Sigmoid colon (tissue), 7 donors: ENCODE measurements around the gene KIAA0232. TPM values are rescaled to one million over a fixed set of nuclear protein-coding genes. Genes with fewer than 3 reads are reported as not detected.

Source experiments
- DNase-seq: peaks from one replicate; pipeline ENCODE4 v3.0.0-alpha.2; 2019
- H3K27ac ChIP-seq, 4 donors: fragments of 200-600 bp; sonication (generic); one replicate each; pipeline ENCODE4 v1.5.1; 2016 to 2019; ENCODE audit warnings: mild to moderate bottlenecking in 1 of 4
- H3K27me3 ChIP-seq, 3 donors: fragments of 200-600 bp; sonication (generic); one replicate each; pipeline ENCODE4 v1.5.1; 2019; ENCODE audit warnings: mild to moderate bottlenecking in 1 of 3
- H3K36me3 ChIP-seq, 4 donors: fragments of 200-600 bp; sonication (generic); one replicate each; pipeline ENCODE4 v1.5.1; 2016 to 2019
- H3K4me1 ChIP-seq, 4 donors: fragments of 200-600 bp; sonication (generic); one replicate each; pipeline ENCODE4 v1.5.1; 2017 to 2019
- H3K4me3 ChIP-seq, 4 donors: fragments of 200-600 bp; sonication (generic); one replicate each; pipeline ENCODE4 v1.5.1; 2017 to 2019; ENCODE audit warnings: mild to moderate bottlenecking in 2 of 4, moderate library complexity in 1 of 4
- H3K9me3 ChIP-seq, 4 donors: fragments of 200-600 bp in 3 of 4; sonication (generic) in 3 of 4; one replicate each; pipeline versions ENCODE4 v1.5.1 to v1.6.1; 2013 to 2019
- EP300 ChIP-seq, 4 donors: sonication (generic); formaldehyde crosslinking; IDR thresholded peaks; one replicate each; pipeline ENCODE4 v1.6.1; 2017; ENCODE audit warnings: antibody characterized with exemption in 4 of 4
- POLR2A ChIP-seq, 2 donors: fragments of 450-650 bp; IDR thresholded peaks; one replicate each; pipeline ENCODE4 v1.6.1; 2016; ENCODE audit warnings: antibody characterized with exemption in 2 of 2, mild to moderate bottlenecking in 2 of 2, moderate library complexity in 2 of 2
- POLR2AphosphoS5 ChIP-seq, 4 donors: sonication (generic); formaldehyde crosslinking; IDR thresholded peaks; one replicate each; pipeline ENCODE4 v1.6.1; 2017; ENCODE audit warnings: antibody characterized with exemption in 4 of 4
- WGBS, 2 donors: extraction: QIAGEN DNeasy Blood & Tissue Kit; methylation state at CpG; one replicate each; pipeline ENCODE4 v1.1.7; 2013; 5-methylcytosine and 5-hydroxymethylcytosine counted together
- intact Hi-C: fragments of 100-400 bp; cut with DNase I; formaldehyde crosslinking; loops from one replicate; pipeline ENCODE4 v1.15.1; 2023
- polyA plus RNA-seq, 3 donors: library from polyadenylated mRNA; stranded (reverse); fragments of 200-250 nt; gene quantifications; one replicate each; pipeline ENCODE4 v1.2.3, GENCODE V29; 2013
- total RNA-seq, 4 donors: library from RNA; depleted of rRNA; stranded (reverse); fragments of >200 nt; gene quantifications; one replicate each; pipeline ENCODE4 v1.1.0, GENCODE V29; 2016
- TF ChIP-seq, protein P1 (sequence below), 4 experiments: fragments of 450-650 bp in 3 of 4; fragments of 200-600 bp in 1 of 4; IDR thresholded peaks; one replicate each; pipeline ENCODE4 v1.5.1; 2016 to 2019; ENCODE audit warnings: antibody characterized with exemption in 4 of 4, mild to moderate bottlenecking in 3 of 4, moderate library complexity in 2 of 4
- donor health status: healthy with polysubstance abuse.
- donor health status: Bipolar disorder and iron deficiency.
- donor health status: healthy.

The KIAA0232 gene
- total and polyA plus RNA-seq, 7 donors: 7.8 to 67.9 (median 23.8) TPM

DNA sequence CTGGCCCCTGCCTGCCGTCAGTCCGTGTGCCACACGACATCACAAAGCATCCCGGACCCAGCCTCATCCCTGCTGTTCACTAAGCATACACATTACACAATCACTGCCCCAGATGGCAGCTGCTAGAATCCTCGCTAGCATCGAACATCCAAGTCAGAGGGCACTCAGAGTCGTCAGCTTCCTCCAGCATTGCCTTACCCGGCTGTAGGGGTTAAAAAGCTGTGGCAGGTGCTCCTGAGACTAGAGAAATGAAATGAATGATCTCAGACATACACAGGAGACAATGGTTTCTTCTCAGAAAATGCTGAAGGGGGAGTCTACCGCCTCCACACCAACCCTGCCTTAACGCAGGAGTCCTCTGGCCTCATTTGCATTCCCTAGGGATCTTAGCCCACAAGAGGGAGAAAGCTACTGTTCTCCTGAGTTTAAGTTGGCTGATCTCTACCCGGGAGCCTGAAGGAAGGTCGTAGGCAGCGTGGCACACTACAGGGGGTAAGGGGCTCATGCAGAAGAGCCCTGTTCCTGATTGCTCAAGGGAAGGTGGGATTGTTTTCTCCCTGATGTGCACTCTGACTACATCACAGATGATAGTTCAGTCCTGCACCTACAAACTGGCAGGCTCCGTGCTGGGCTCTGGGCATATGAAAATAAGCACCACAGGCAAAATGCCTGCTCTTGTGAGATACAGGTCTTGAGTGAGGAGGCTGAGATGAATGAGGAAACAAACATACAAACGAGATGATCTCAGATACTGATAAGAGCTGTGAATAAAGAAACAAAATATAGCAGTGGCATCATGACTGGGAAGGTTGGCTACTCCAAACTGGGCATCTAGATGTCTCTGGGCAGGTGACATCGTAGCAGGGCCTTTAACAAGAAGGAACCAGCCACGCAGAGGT, 2.6 kb upstream of the KIAA0232 start:
- intact Hi-C loops: loop anchor here (5.0 to 10.0 kb wide), 5 partner anchors 92 to 505 kb away; partner anchors contain the start of genes MRFAP1 and TADA2B
- Histone ChIP-seq H3K4me1 (peaks cover 0 to 20% (median 12%) of the 10 kb centered on the region in 4 donors), H3K4me3 (no peak overlapping the region), H3K27me3 (no peaks in the 10 kb centered on the region), H3K36me3 (no peaks in the 10 kb centered on the region), H3K27ac (no peak overlapping the region), H3K9me3 (no peaks in the 10 kb centered on the region)
- DNase-seq: no peak
- TF ChIP-seq POLR2AphosphoS5 (IDR thresholded peaks at IDR 0.05) (no peak), EP300 (IDR thresholded peaks at IDR 0.05) (no peak), POLR2A (IDR thresholded peaks at IDR 0.05) (no peak)
- TF ChIP-seq, protein P1, sequence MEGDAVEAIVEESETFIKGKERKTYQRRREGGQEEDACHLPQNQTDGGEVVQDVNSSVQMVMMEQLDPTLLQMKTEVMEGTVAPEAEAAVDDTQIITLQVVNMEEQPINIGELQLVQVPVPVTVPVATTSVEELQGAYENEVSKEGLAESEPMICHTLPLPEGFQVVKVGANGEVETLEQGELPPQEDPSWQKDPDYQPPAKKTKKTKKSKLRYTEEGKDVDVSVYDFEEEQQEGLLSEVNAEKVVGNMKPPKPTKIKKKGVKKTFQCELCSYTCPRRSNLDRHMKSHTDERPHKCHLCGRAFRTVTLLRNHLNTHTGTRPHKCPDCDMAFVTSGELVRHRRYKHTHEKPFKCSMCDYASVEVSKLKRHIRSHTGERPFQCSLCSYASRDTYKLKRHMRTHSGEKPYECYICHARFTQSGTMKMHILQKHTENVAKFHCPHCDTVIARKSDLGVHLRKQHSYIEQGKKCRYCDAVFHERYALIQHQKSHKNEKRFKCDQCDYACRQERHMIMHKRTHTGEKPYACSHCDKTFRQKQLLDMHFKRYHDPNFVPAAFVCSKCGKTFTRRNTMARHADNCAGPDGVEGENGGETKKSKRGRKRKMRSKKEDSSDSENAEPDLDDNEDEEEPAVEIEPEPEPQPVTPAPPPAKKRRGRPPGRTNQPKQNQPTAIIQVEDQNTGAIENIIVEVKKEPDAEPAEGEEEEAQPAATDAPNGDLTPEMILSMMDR (IDR thresholded peaks at IDR 0.05): no peak
- WGBS, 2 donors: 60 to 71% methylated on average over 17 of the region's 17 CpGs

DNA sequence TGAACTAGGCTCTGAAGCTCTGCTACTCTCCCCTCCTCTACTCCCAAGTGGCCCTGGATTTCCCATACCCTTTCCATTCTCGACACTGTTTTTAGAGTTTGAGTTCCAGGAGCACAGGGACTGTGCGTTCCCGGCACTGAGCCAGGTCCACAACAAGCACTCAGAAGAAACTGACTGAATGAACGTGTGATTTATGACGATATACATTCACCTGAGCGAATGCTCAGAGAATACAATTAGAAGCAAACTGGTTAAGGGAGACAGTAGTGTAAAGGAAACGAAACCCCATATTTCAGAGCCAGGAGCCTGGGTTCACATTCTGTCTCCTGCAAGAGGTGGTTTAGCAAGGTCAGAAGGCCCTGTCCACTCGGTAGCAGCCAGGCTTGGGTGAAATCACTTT, 1.4 kb upstream of the KIAA0232 start:
- Histone ChIP-seq H3K36me3 (no peaks in the 10 kb centered on the region), H3K4me3 (no peak overlapping the region), H3K4me1 (peaks cover 0 to 32% (median 17%) of the 10 kb centered on the region in 4 donors), H3K27me3 (no peaks in the 10 kb centered on the region), H3K27ac (peak overlapping the region in 3 of 4 donors; percentile 100), H3K9me3 (no peaks in the 10 kb centered on the region)
- intact Hi-C loops: loop anchor here (5.0 to 10.0 kb wide), 5 partner anchors 91 to 506 kb away; partner anchors contain the start of genes MRFAP1 and TADA2B
- no peak for DNase-seq
- TF ChIP-seq POLR2AphosphoS5 (IDR thresholded peaks at IDR 0.05) (peak in 1 of 4 donors; percentile 11), POLR2A (IDR thresholded peaks at IDR 0.05) (no peak)
- WGBS, 2 donors: 22 to 80% methylated on average over 8 of the region's 8 CpGs

DNA sequence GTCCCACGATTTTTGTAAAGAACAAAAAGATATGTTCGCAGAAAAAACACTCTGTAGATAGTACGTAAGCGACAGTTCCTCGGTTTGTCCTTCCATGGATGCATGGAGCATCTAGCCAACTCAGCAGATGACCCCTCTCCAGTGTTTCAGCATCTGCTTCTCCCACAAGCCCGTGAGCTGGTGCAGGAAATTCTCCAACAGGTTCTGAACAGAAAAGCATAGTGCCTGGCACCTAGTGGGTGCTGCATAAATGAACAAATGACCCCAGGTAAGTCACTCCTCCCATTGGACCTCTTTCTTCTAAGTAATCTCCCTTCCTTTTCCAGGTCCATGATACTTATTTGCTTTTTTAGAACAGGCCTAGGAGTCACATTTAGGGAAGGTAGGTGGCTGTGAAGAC, 966 bp upstream of the KIAA0232 start:
- no peak for DNase-seq
- no peaks in the 10 kb centered on the region for H3K27me3 ChIP-seq
- TF ChIP-seq POLR2A (IDR thresholded peaks at IDR 0.05) (no peak), POLR2AphosphoS5 (IDR thresholded peaks at IDR 0.05) (no peak), EP300 (IDR thresholded peaks at IDR 0.05) (no peak)
- TF ChIP-seq, protein P1 (IDR thresholded peaks at IDR 0.05): no peak
- H3K36me3 ChIP-seq: no peaks in the 10 kb centered on the region
- H3K9me3 ChIP-seq: no peaks in the 10 kb centered on the region
- H3K4me3 ChIP-seq: peak overlapping the region; percentile 62 to 100 (median 98)
- peak overlapping the region; percentile 100 for H3K27ac ChIP-seq
- H3K4me1 ChIP-seq: peaks cover 0 to 36% (median 17%) of the 10 kb centered on the region in 4 donors
- intact Hi-C loops: loop anchor here (5.0 to 10.0 kb wide), 5 partner anchors 91 to 507 kb away; partner anchors contain the start of genes MRFAP1 and TADA2B
- WGBS, 2 donors: 68 to 87% methylated on average over 6 of the region's 6 CpGs

DNA sequence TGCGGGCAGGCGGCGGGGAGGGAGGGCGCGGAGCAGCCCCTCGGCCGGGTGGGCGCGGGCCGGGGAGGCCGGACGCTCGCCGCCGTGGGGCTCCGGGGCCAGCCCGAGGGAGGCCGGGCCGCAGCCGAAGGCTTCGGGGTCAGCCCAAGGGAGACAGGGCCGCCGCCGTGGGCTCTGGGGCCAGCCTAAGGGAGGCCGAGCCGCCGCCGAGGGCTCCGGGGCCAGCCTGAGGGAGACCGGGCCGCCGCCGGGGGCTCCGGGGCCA, 251 bp downstream of the KIAA0232 start:
- 0 to 1% methylated on average over 34 of the region's 34 CpGs for WGBS, 2 donors
- TF ChIP-seq, protein P1 (IDR thresholded peaks at IDR 0.05): no peak
- TF ChIP-seq POLR2A (IDR thresholded peaks at IDR 0.05): no peak
- no peak for TF ChIP-seq POLR2AphosphoS5 (IDR thresholded peaks at IDR 0.05)
- TF ChIP-seq EP300 (IDR thresholded peaks at IDR 0.05): no peak
- no peaks in the 10 kb centered on the region for H3K9me3 ChIP-seq
- H3K27ac ChIP-seq: peak overlapping the region; percentile 100
- H3K4me3 ChIP-seq: peak overlapping the region; percentile 98 to 100 (median 98)
- H3K36me3 ChIP-seq: no peaks in the 10 kb centered on the region
- intact Hi-C loops: loop anchor here (1.0 to 10.0 kb wide), 9 partner anchors 66 to 508 kb away; partner anchors contain the start of genes BLOC1S4, GRPEL1, MRFAP1 and TADA2B
- peaks cover 0 to 45% (median 20%) of the 10 kb centered on the region in 4 donors for H3K4me1 ChIP-seq
- DNase-seq: no peak
- no peaks in the 10 kb centered on the region for H3K27me3 ChIP-seq
